H1 (cell line): ENCODE results near the gene UNK. TPM values are rescaled to one million over a fixed set of nuclear protein-coding genes. Genes with fewer than 3 reads are reported as not detected.
A peak's percentile ranks its signal among the peaks of the same experiment; 100 is the strongest.

Experiments used
- CTCF ChIA-PET: fragments of 300-600 bp; sonication (Branson Sonifier 250); formaldehyde crosslinking; loops from one replicate; lab custom pipeline; 2021; ENCODE audit not compliant: partially characterized antibody; lab: Charles Lee
- POLR2A ChIA-PET: fragments of 300-600 bp; sonication (Branson Sonifier 250); formaldehyde crosslinking; loops from one replicate; lab custom pipeline; 2021; ENCODE audit warnings: inconsistent platforms; ENCODE audit not compliant: partially characterized antibody; lab: Charles Lee
- DNase-seq, 2 experiments: peaks; one replicate each; pipeline versions ENCODE4 v3.0.0 to v3.0.0-alpha.2; 2010 to 2022; ENCODE audit warnings: low spot score in 2 of 2, low read depth in 1 of 2, mixed read lengths in 1 of 2
- FAIRE-seq: peaks from 2 replicates; lab custom pipeline; 2011; peaks lifted over from hg19 to GRCh38; lab: Jason Lieb, UNC
- H2AFZ ChIP-seq: 2 replicates; pipeline ENCODE4 v1.8.1; 2012; ENCODE audit warnings: low read length, inconsistent platforms
- H2AK5ac ChIP-seq: 2 replicates; pipeline ENCODE4 v1.6.1; 2013; ENCODE audit warnings: low read depth, low read length
- H2BK120ac ChIP-seq: replicated peaks from 2 replicates; pipeline ENCODE3; 2013; ENCODE audit warnings: low read depth, low read length, inconsistent platforms
- H2BK12ac ChIP-seq: 2 replicates; pipeline ENCODE4 v1.6.1; 2013; ENCODE audit warnings: low read depth, low read length
- H2BK15ac ChIP-seq: 2 replicates; pipeline ENCODE4 v1.6.1; 2013; ENCODE audit warnings: low read length
- H2BK20ac ChIP-seq: 2 replicates; pipeline ENCODE4 v1.6.1; 2013; ENCODE audit warnings: low read length
- H2BK5ac ChIP-seq: 2 replicates; pipeline ENCODE4 v1.6.1; 2013; ENCODE audit warnings: low read depth, low read length
- H3K14ac ChIP-seq: 2 replicates; pipeline ENCODE4 v1.6.1; 2013; ENCODE audit warnings: inconsistent platforms; ENCODE audit not compliant: insufficient read length
- H3K18ac ChIP-seq: 2 replicates; pipeline ENCODE4 v1.6.1; 2013; ENCODE audit warnings: low read length; ENCODE audit errors: extremely low read depth
- H3K23ac ChIP-seq: 2 replicates; pipeline ENCODE4 v1.6.1; 2013; ENCODE audit warnings: inconsistent platforms; ENCODE audit not compliant: insufficient read length
- H3K23me2 ChIP-seq: 2 replicates; pipeline ENCODE4 v1.6.1; 2013; ENCODE audit warnings: low read depth, low read length
- H3K27ac ChIP-seq: 2 replicates; pipeline ENCODE4 v1.6.1; 2011; ENCODE audit warnings: low read depth, low read length, inconsistent platforms
- H3K27me3 ChIP-seq, 4 experiments: replicated peaks in 1 of 4; 1 replicate in 1 of 4; 2 replicates in 3 of 4; pipeline versions ENCODE4 v1.6.1 to v1.8.1; 2011 to 2013; ENCODE audit warnings: low read length in 3 of 4, mild to moderate bottlenecking in 3 of 4, inconsistent platforms in 2 of 4, mixed read lengths in 2 of 4, moderate library complexity in 1 of 4; ENCODE audit not compliant: control insufficient read depth in 3 of 4, insufficient read depth in 3 of 4; ENCODE audit errors: extremely low read depth in 1 of 4
- H3K36me3 ChIP-seq, 4 experiments: 2 replicates each; pipeline versions ENCODE4 v1.6.1 to v1.8.1; 2011 to 2013; ENCODE audit warnings: mild to moderate bottlenecking in 4 of 4, low read length in 3 of 4, moderate library complexity in 2 of 4, control low read depth in 1 of 4, inconsistent platforms in 1 of 4; ENCODE audit not compliant: insufficient read depth in 4 of 4, control insufficient read depth in 2 of 4
- H3K4ac ChIP-seq: replicated peaks from 2 replicates; pipeline ENCODE3; 2013; ENCODE audit warnings: low read length, low read depth, mixed read lengths, inconsistent platforms; ENCODE audit not compliant: insufficient read length
- H3K4me1 ChIP-seq, 4 experiments: replicated peaks in 1 of 4; 1 replicate in 1 of 4; 2 replicates in 3 of 4; pipeline versions ENCODE4 v1.6.1 to v1.8.1; 2011 to 2013; ENCODE audit warnings: low read length in 3 of 4, inconsistent platforms in 2 of 4, mixed read lengths in 1 of 4; ENCODE audit not compliant: insufficient read depth in 4 of 4, control insufficient read depth in 3 of 4
- H3K4me2 ChIP-seq, 2 experiments: 2 replicates each; pipeline versions ENCODE4 v1.6.1 to v1.8.1; 2011 to 2013; ENCODE audit warnings: low read depth in 2 of 2, low read length in 2 of 2, control low read depth in 1 of 2, inconsistent platforms in 1 of 2, mild to moderate bottlenecking in 1 of 2; ENCODE audit not compliant: insufficient read depth in 1 of 2
- H3K4me3 ChIP-seq, 4 experiments: fragments of 200-600, 300-600 bp in 1 of 4; sonication (generic), shearing (Covaris generic), sonication (Bioruptor Twin) in 1 of 4; 2 replicates each; pipeline versions ENCODE4 v1.5.1 to v1.8.1; 2011 to 2016; ENCODE audit warnings: low read length in 4 of 4, low read depth in 3 of 4, control low read depth in 2 of 4, inconsistent platforms in 2 of 4, mild to moderate bottlenecking in 2 of 4, mixed read lengths in 1 of 4, moderate library complexity in 1 of 4; ENCODE audit not compliant: insufficient read depth in 2 of 4; ENCODE audit errors: extremely low read depth in 1 of 4
- H3K56ac ChIP-seq: replicated peaks from 2 replicates; pipeline ENCODE3; 2013; ENCODE audit warnings: low read depth, mild to moderate bottlenecking, mixed read lengths, low read length, inconsistent platforms; ENCODE audit not compliant: insufficient read length
- H3K79me1 ChIP-seq: 2 replicates; pipeline ENCODE4 v1.6.1; 2013; ENCODE audit warnings: low read depth, low read length, control low read depth
- H3K79me2 ChIP-seq, 2 experiments: 2 replicates each; pipeline versions ENCODE4 v1.6.1 to v1.8.1; 2012 to 2013; ENCODE audit warnings: low read length in 2 of 2, mild to moderate bottlenecking in 2 of 2, inconsistent platforms in 1 of 2; ENCODE audit not compliant: insufficient read depth in 2 of 2, control insufficient read depth in 1 of 2
- H3K9ac ChIP-seq, 4 experiments: replicated peaks in 1 of 4; 1 replicate in 1 of 4; 2 replicates in 3 of 4; pipeline versions ENCODE4 v1.6.1 to v1.8.1; 2011 to 2013; ENCODE audit warnings: low read depth in 3 of 4, low read length in 3 of 4, control low read depth in 2 of 4, mild to moderate bottlenecking in 2 of 4, moderate library complexity in 2 of 4, inconsistent platforms in 1 of 4; ENCODE audit errors: extremely low read depth in 1 of 4
- H3K9me3 ChIP-seq, 2 experiments: 2 replicates each; pipeline versions ENCODE4 v1.6.1 to v1.8.1; 2012 to 2013; ENCODE audit warnings: mild to moderate bottlenecking in 2 of 2, moderate library complexity in 2 of 2, control low read depth in 1 of 2, inconsistent platforms in 1 of 2, low read depth in 1 of 2, low read length in 1 of 2, mixed read lengths in 1 of 2; ENCODE audit not compliant: insufficient read depth in 2 of 2
- H4K20me1 ChIP-seq, 2 experiments: replicated peaks in 1 of 2; 2 replicates each; pipeline versions ENCODE3 to v1.8.1; 2011 to 2013; ENCODE audit warnings: inconsistent platforms in 2 of 2, low read length in 2 of 2, mild to moderate bottlenecking in 1 of 2; ENCODE audit not compliant: insufficient read depth in 2 of 2, control insufficient read depth in 1 of 2
- H4K5ac ChIP-seq: 2 replicates; pipeline ENCODE4 v1.6.1; 2013; ENCODE audit warnings: low read length, low read depth, mixed read lengths, inconsistent platforms; ENCODE audit not compliant: insufficient read length
- H4K8ac ChIP-seq: 2 replicates; pipeline ENCODE4 v1.8.0; 2013; ENCODE audit warnings: mild to moderate bottlenecking, moderate library complexity, low read length, inconsistent platforms; ENCODE audit not compliant: insufficient read depth; ENCODE audit errors: extremely low read depth
- H4K91ac ChIP-seq: replicated peaks from 2 replicates; pipeline ENCODE3; 2013; ENCODE audit warnings: low read length, mixed read lengths, inconsistent platforms; ENCODE audit not compliant: insufficient read length
- ASH2L ChIP-seq: fragments of 200-600, 300-600 bp; sonication (generic); IDR thresholded peaks from one replicate; pipeline ENCODE4 v1.7.1; 2017; ENCODE audit warnings: low read length
- BCL11A ChIP-seq, 2 experiments: IDR thresholded peaks; one replicate each; pipeline ENCODE4 v1.6.1; 2011; ENCODE audit warnings: low read depth in 2 of 2, low read length in 2 of 2, mild to moderate bottlenecking in 2 of 2
- CHD1 ChIP-seq: IDR thresholded peaks from 2 replicates; pipeline ENCODE4 v1.6.1; 2012; ENCODE audit warnings: low read depth, low read length, improper control_type of control experiment
- CREB1 ChIP-seq: IDR thresholded peaks from 2 replicates; pipeline ENCODE4 v1.6.1; 2012; ENCODE audit warnings: inconsistent platforms
- CTBP2 ChIP-seq: IDR thresholded peaks from 2 replicates; pipeline ENCODE4 v1.7.0; 2011; ENCODE audit warnings: borderline replicate concordance, mild to moderate bottlenecking, moderate library complexity, mixed read lengths, low read length; ENCODE audit not compliant: insufficient read depth, insufficient read length
- GABPA ChIP-seq: IDR thresholded peaks from 2 replicates; pipeline ENCODE4 v1.6.1; 2011; ENCODE audit warnings: mild to moderate bottlenecking, low read length, moderate library complexity, borderline replicate concordance; ENCODE audit not compliant: insufficient read depth
- HDAC6 ChIP-seq: IDR thresholded peaks from one replicate; pipeline ENCODE4 v1.7.1; 2012; ENCODE audit warnings: low read depth, mild to moderate bottlenecking, inconsistent platforms, low read length, moderate library complexity
- NANOG ChIP-seq: IDR thresholded peaks from 2 replicates; pipeline ENCODE4 v1.6.1; 2011; ENCODE audit warnings: low read length, low read depth, mild to moderate bottlenecking, inconsistent platforms; ENCODE audit not compliant: insufficient read depth, poor library complexity, severe bottlenecking
- RFX5 ChIP-seq: IDR thresholded peaks from 2 replicates; pipeline ENCODE4 v1.6.1; 2011; ENCODE audit warnings: low read depth, low read length, improper control_type of control experiment, borderline replicate concordance
- SAP30 ChIP-seq: fragments of 300-600 bp; sonication (generic); IDR thresholded peaks from 2 replicates; pipeline ENCODE4 v1.7.1; 2012; ENCODE audit warnings: low read length, moderate library complexity, mild to moderate bottlenecking, inconsistent platforms; ENCODE audit not compliant: insufficient read depth, insufficient replicate concordance
- WGBS, 2 experiments: shearing (Covaris generic) in 1 of 2; methylation state at CpG; one replicate each; pipeline versions ENCODE4 v1.1.6 to v1.1.7; 2013 to 2015; ENCODE audit warnings: low lambda C conversion rate in 2 of 2, mixed read lengths in 2 of 2, inconsistent platforms in 1 of 2, low coverage in 1 of 2, missing lambda C conversion rate in 1 of 2; ENCODE audit not compliant: insufficient replicate concordance in 2 of 2, insufficient coverage in 1 of 2, insufficient read length in 1 of 2; ENCODE audit errors: extremely low coverage in 1 of 2, missing lambda C conversion rate in 1 of 2; 5-methylcytosine and 5-hydroxymethylcytosine counted together
- polyA plus RNA-seq, 7 experiments: library from polyadenylated mRNA; depleted of rRNA in 3 of 7; stranded (reverse) in 5 of 7; unstranded in 2 of 7; fragments of >200 nt in 5 of 7; fragments of 200-250 nt in 2 of 7; gene quantifications; 1 replicate in 5 of 7; 2 replicates in 1 of 7; 4 replicates in 1 of 7; pipeline versions ENCODE4 v1.2.1 to v1.2.3, GENCODE V29; 2011 to 2013; ENCODE audit warnings: missing spikeins in 2 of 7, mixed read lengths in 2 of 7
- total RNA-seq: library from RNA; stranded (reverse); fragmentation: NEBNext Ultra II Directional; extraction: Animal tissue kit (Norgen Biotek cat#: 25700); gene quantifications from 2 replicates; pipeline ENCODE4 v1.2.1, GENCODE V29; 2021

Gene UNK
- total and polyA plus RNA-seq, 2 of the 8 experiments (the other 6 are each of a cell fraction or from before 2014, with no cell fraction given), result 24.2 to 33.3 TPM

DNA sequence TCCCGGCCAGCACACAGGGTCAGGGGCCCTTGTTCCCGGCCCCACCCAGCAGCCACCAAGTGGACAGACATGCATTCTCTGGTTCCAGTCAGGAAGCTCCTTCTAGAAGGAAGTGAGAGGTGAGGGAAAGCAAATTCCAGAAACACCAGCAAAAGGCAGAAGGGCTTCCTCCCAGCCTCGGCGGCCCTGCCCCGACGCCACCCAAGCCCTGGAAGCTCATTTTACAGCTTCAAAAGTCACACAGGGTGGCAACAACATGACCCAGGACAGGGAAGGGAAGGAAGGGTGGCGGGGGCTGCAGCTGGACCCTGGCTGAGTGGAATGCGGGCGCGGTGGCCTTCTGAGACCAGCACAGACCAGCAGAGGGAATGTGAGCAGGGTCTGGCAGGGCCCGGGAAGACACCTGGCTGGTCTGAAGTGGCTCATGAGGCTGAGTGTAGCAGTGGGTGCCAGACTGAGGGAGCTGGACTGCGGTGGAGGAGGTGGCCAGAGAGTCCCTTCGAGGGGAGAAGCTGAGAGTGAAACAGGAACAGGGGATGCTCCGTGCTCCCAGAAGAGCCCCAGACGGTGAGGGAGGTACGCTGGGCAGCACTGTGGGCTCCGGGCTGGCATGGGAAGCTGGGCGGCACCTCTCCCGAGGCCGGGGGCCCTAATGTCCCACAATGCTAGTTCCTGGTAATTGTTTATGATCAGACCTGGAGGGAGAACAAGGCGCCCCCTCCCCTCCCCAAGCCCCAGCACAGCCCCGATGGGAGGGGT lies 61.5 kb downstream of the UNK start:
- Histone ChIP-seq H3K9ac (no peak overlapping the region), H2BK12ac (no peak overlapping the region), H3K23me2 (no peaks in the 10 kb centered on the region), H3K14ac (no peak overlapping the region), H2BK120ac (no peak overlapping the region), H3K4me3 (no peak overlapping the region), H3K4me1 (peaks cover 0 to 8% (median 6%) of the 10 kb centered on the region in 4 experiments; a peak in 4 of 7 replicates), H4K20me1 (peaks cover 4 to 5% of the 10 kb centered on the region in 2 experiments), H3K27ac (no peak overlapping the region), H4K91ac (no peak overlapping the region), H2BK5ac (no peak overlapping the region), H4K5ac (no peak overlapping the region), H2AK5ac (no peak overlapping the region), H2BK15ac (no peak overlapping the region), H3K4me2 (no peak overlapping the region), H3K56ac (no peak overlapping the region), H4K8ac (peak overlapping the region; percentile 36; the same call in 1 of the 2 replicates), H3K4ac (no peak overlapping the region), H3K27me3 (no peaks in the 10 kb centered on the region), H3K79me2 (no peaks in the 10 kb centered on the region), H2AFZ (no peak overlapping the region), H3K18ac (no peak overlapping the region), H3K79me1 (no peaks in the 10 kb centered on the region), H3K23ac (no peak overlapping the region), H2BK20ac (no peak overlapping the region), H3K36me3 (peaks cover 6 to 32% (median 23%) of the 10 kb centered on the region in 4 experiments), H3K9me3 (no peaks in the 10 kb centered on the region)
- CTCF ChIA-PET, result interaction anchor here (0.8 to 27.2 kb wide), 19 partner anchors 13 to 168 kb away, joined by 3 to 563 read pairs (median 5); partner anchors contain the start of genes MRPL38, UNK and WBP2
- FAIRE-seq (no peak), DNase-seq (no peak)
- no peak for TF ChIP-seq SAP30
- no peak for TF ChIP-seq HDAC6
- TF ChIP-seq GABPA, result no peak
- no peak for TF ChIP-seq CHD1
- no peak for TF ChIP-seq BCL11A (IDR thresholded peaks at IDR 0.05; ENCODE audit: low read depth in 2 of 2, low read length in 2 of 2)
- TF ChIP-seq RFX5, result no peak
- TF ChIP-seq CREB1, result no peak
- no peak for TF ChIP-seq ASH2L
- no peak for TF ChIP-seq CTBP2
- TF ChIP-seq NANOG, result no peak
- 90% methylated on average over 21 of the region's 22 CpGs; no CpG with 5 or more reads in 1 of the 2 experiments for WGBS, 2 experiments
- POLR2A ChIA-PET, result interaction anchor here (0.7 to 4.3 kb wide), 7 partner anchors 9 to 69 kb away, joined by 3 to 36 read pairs (median 6); partner anchors contain the start of gene WBP2
